Pancreas (tissue), 10 donors: ENCODE data around the gene RGL1. TPM values are rescaled to one million over a fixed set of nuclear protein-coding genes. Genes with fewer than 3 reads are reported as not detected.

Experiments
- ATAC-seq, 4 donors: fragments of 200-7000 bp; cut with Tn5 transposase; one replicate each; pipeline versions ENCODE4 v1.8.0 to v1.9.1; 2020; ENCODE audit warnings: mild to moderate bottlenecking in 4 of 4, moderate library complexity in 4 of 4
- DNase-seq, 6 donors: peaks; one replicate each; pipeline ENCODE4 v3.0.0-alpha.2; 2020
- FAIRE-seq: peaks from 2 replicates; lab custom pipeline; 2012; peaks lifted over from hg19 to GRCh38; lab: Jason Lieb, UNC
- H3K27ac ChIP-seq, 4 donors: fragments of 200-600 bp; sonication (generic); 1 replicate in 3 of 4; 2 replicates in 1 of 4; pipeline versions ENCODE4 v1.5.0 to v1.8.0; 2020
- H3K27me3 ChIP-seq, 4 donors: fragments of 200-600 bp; one replicate each; pipeline ENCODE4 v1.8.0; 2021
- H3K36me3 ChIP-seq, 3 donors: fragments of 200-600 bp; sonication (generic) in 1 of 3; one replicate each; pipeline versions ENCODE4 v1.5.0 to v1.8.0; 2020 to 2021
- H3K4me1 ChIP-seq, 3 donors: fragments of 200-600 bp; one replicate each; pipeline ENCODE4 v1.8.0; 2021
- H3K4me3 ChIP-seq, 4 donors: fragments of 200-600 bp; sonication (generic) in 2 of 4; one replicate each; pipeline versions ENCODE4 v1.5.0 to v1.8.0; 2020 to 2021
- H3K9me3 ChIP-seq, 4 donors: fragments of 200-600 bp; one replicate each; pipeline ENCODE4 v1.8.0; 2021
- WGBS, 2 donors: extraction: QIAGEN DNeasy Blood & Tissue Kit; methylation state at CpG; one replicate each; pipeline ENCODE4 v1.1.7; 2013; 5-methylcytosine and 5-hydroxymethylcytosine counted together
- intact Hi-C, 3 donors: fragments of 100-400 bp; cut with DNase I; formaldehyde crosslinking; loops; one replicate each; pipeline versions ENCODE4 v1.11.1 to v1.14.2; 2022
- polyA plus RNA-seq, 2 donors: library from polyadenylated mRNA; stranded (reverse); fragments of 200-250 nt; gene quantifications; one replicate each; pipeline ENCODE4 v1.2.3, GENCODE V29; 2013
- total RNA-seq, 6 donors: library from RNA; stranded (reverse); fragmentation: NEBNext Ultra II Directional in 4 of 6; extraction: Animal tissue kit (Norgen Biotek cat#: 25700) in 4 of 6; gene quantifications; one replicate each; pipeline versions ENCODE4 v1.2.1 to v1.2.4, GENCODE V29; 2021 to 2023
- TF ChIP-seq, protein P1 (sequence below), 4 donors: fragments of 200-600 bp; sonication (generic) in 3 of 4; IDR thresholded peaks; one replicate each; pipeline versions ENCODE4 v1.5.0 to v1.8.0; 2021; ENCODE audit warnings: antibody characterized with exemption in 4 of 4
- donor health status: healthy with polysubstance abuse.
- donor health status: DM: no; HTN: no; CAD: no; lungs with moderate emphysema.
- donor health status: DM: no; HTN: no; CAD: no.
- donor health status: control.
- donor health status: control.
- donor health status: Bipolar disorder and iron deficiency.
- donor health status: DM: yes; HTN: yes; CAD: no.
- donor health status: DM: no; HTN: no; CAD: no.
- donor health status: DM: no; HTN: no; CAD: no.
- donor health status: DM: yes; HTN: yes; CAD: no.

Gene RGL1
- total and polyA plus RNA-seq, 8 donors, result 2.8 to 9.1 (median 5.0) TPM

GRCh38 chr1:183893561-183894289 is 88.8 kb downstream of the RGL1 start:
- DNase-seq (no peak), FAIRE-seq (no peak), ATAC-seq (no peak)
- Histone ChIP-seq H3K4me3 (no peak overlapping the region), H3K4me1 (no peaks in the 10 kb centered on the region), H3K36me3 (peaks cover 0 to 5% (median 0%) of the 10 kb centered on the region in 3 donors), H3K9me3 (no peaks in the 10 kb centered on the region), H3K27ac (no peak overlapping the region), H3K27me3 (no peaks in the 10 kb centered on the region)
- TF ChIP-seq, protein P1, sequence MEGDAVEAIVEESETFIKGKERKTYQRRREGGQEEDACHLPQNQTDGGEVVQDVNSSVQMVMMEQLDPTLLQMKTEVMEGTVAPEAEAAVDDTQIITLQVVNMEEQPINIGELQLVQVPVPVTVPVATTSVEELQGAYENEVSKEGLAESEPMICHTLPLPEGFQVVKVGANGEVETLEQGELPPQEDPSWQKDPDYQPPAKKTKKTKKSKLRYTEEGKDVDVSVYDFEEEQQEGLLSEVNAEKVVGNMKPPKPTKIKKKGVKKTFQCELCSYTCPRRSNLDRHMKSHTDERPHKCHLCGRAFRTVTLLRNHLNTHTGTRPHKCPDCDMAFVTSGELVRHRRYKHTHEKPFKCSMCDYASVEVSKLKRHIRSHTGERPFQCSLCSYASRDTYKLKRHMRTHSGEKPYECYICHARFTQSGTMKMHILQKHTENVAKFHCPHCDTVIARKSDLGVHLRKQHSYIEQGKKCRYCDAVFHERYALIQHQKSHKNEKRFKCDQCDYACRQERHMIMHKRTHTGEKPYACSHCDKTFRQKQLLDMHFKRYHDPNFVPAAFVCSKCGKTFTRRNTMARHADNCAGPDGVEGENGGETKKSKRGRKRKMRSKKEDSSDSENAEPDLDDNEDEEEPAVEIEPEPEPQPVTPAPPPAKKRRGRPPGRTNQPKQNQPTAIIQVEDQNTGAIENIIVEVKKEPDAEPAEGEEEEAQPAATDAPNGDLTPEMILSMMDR (IDR thresholded peaks at IDR 0.05), result no peak
- WGBS, 2 donors, result 64 to 68% methylated on average over 3 of the region's 3 CpGs
- intact Hi-C loops, result no loop called here

DNA sequence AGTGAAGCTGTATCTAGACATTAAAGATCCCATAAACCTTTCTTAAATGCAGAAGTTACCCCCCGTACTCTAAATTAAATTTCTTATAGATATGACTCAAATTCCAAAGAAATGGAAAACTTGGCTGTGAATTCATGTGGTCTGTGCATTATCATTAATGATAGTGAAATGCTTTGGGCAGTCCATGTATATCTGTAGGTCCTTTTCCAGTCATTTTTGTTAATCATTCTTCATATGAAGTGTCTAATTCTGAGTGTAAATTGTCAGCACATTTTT is 89.3 kb downstream of the RGL1 start:
- no peak overlapping the region for H3K27ac ChIP-seq
- TF ChIP-seq, protein P1 (IDR thresholded peaks at IDR 0.05), result no peak
- 70 to 82% methylated on average over 1 of the region's 1 CpG for WGBS, 2 donors
- no peak overlapping the region for H3K4me3 ChIP-seq
- no peaks in the 10 kb centered on the region for H3K4me1 ChIP-seq
- H3K9me3 ChIP-seq, result no peaks in the 10 kb centered on the region
- DNase-seq (no peak), FAIRE-seq (no peak), ATAC-seq (no peak)
- H3K36me3 ChIP-seq, result peaks cover 0 to 5% (median 0%) of the 10 kb centered on the region in 3 donors
- H3K27me3 ChIP-seq, result no peaks in the 10 kb centered on the region
- intact Hi-C loops, result no loop called here

DNA sequence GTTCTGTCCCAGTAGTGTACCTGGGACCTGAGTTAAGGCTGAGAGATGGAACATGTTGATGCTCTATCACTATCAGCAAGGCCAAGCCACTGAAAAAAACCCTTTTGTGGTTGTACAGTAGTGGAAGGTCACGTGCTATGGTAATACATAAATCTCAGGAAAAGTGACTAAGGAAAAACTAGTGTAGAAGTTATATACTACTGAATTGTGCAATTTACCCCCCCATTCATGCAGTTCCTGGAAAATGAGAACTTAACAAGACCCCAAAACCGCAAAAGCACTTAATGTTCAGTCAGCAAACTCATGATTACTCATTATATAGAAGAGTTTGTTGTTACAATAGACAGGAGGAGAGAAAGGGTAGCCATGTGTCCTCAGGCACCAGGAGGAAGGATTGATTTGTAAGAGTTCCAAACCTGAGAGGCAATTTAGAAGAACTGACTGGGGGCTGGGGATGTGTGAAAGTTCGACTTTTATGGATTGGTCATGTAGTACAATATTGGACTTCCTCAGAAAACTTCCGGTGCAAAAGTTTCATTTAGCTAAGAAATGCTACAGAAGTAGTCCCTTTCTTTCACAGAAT is 91.6 kb downstream of the RGL1 start:
- TF ChIP-seq, protein P1 (IDR thresholded peaks at IDR 0.05), result no peak
- no peaks in the 10 kb centered on the region for H3K4me1 ChIP-seq
- peak in 2 of 4 donors; percentile 37 to 56 for ATAC-seq
- no peak for FAIRE-seq
- H3K27me3 ChIP-seq, result no peaks in the 10 kb centered on the region
- no peak for DNase-seq
- WGBS, 2 donors, result 72 to 86% methylated on average over 4 of the region's 4 CpGs
- H3K36me3 ChIP-seq, result peaks cover 0 to 5% (median 0%) of the 10 kb centered on the region in 3 donors
- no peak overlapping the region for H3K27ac ChIP-seq
- H3K9me3 ChIP-seq, result no peaks in the 10 kb centered on the region
- intact Hi-C loops, result no loop called here
- no peak overlapping the region for H3K4me3 ChIP-seq

DNA sequence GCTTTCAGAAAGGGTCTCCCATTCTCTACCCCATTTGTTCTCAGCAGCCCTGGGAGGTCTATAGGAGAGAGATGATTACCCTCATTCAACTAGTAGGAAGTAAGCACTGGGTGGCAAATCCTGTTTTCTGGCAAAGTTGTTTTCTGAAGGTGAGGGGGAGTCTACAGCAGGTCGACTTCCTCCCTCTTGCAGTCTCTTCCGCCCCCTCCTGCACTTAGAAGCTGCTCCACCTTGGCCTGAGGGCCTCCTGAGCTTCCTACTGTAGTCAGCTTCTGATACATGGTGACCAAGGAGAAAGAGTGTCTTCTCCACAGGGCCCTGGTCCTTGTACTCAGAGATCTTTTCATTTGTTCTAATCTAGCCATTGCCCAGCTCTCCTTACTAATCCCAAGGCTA is 93.1 kb downstream of the RGL1 start:
- ATAC-seq, result no peak

More for the DNA sequence above, 93.1 kb downstream of the RGL1 start:
- no peaks in the 10 kb centered on the region for H3K27me3 ChIP-seq
- FAIRE-seq (no peak), DNase-seq (no peak)
- intact Hi-C loops, result no loop called here
- H3K4me3 ChIP-seq, result no peak overlapping the region
- H3K36me3 ChIP-seq, result no peaks in the 10 kb centered on the region
- 57 to 62% methylated on average over 2 of the region's 2 CpGs for WGBS, 2 donors
- TF ChIP-seq, protein P1 (IDR thresholded peaks at IDR 0.05), result no peak
- no peaks in the 10 kb centered on the region for H3K4me1 ChIP-seq
- H3K9me3 ChIP-seq, result no peaks in the 10 kb centered on the region
- no peak overlapping the region for H3K27ac ChIP-seq
